Stomach (tissue), 4 donors: ENCODE results near the gene MIXL1.

Experiments used
- CTCF ChIP-seq, 7 experiments: fragments of 450-650 bp in 4 of 7; fragments of 200-600 bp in 3 of 7; sonication (generic) in 3 of 7; IDR thresholded peaks; one replicate each; pipeline ENCODE4 v1.5.1; 2016 to 2019; ENCODE audit warnings: antibody characterized with exemption in 7 of 7, control low read depth in 2 of 7, mild to moderate bottlenecking in 1 of 7
- EP300 ChIP-seq: sonication (generic); formaldehyde crosslinking; IDR thresholded peaks from one replicate; pipeline ENCODE4 v1.6.1; 2017; ENCODE audit warnings: antibody characterized with exemption
- POLR2A ChIP-seq, 4 donors: fragments of 450-650 bp; IDR thresholded peaks; one replicate each; pipeline ENCODE4 v1.6.1; 2016; ENCODE audit warnings: antibody characterized with exemption in 4 of 4, control low read depth in 2 of 4, mild to moderate bottlenecking in 1 of 4, moderate library complexity in 1 of 4
- POLR2AphosphoS5 ChIP-seq, 3 donors: sonication (generic); formaldehyde crosslinking; IDR thresholded peaks; one replicate each; pipeline ENCODE4 v1.6.1; 2016; ENCODE audit warnings: antibody characterized with exemption in 3 of 3

GRCh38 chr1:226233806-226234205 lies 10.3 kb downstream of the MIXL1 start:
- TF ChIP-seq POLR2A (IDR thresholded peaks at IDR 0.05): no peak
- no peak for TF ChIP-seq CTCF (IDR thresholded peaks at IDR 0.05)
- no peak for TF ChIP-seq EP300
- no peak for TF ChIP-seq POLR2AphosphoS5 (IDR thresholded peaks at IDR 0.05)
